Chondrocyte (in vitro differentiated cells): ENCODE results near the gene PTPRN2. TPM values are rescaled to one million over a fixed set of nuclear protein-coding genes. Genes with fewer than 3 reads are reported as not detected.

Experiments used
- DNase-seq: peaks from one replicate; pipeline ENCODE4 v3.0.0; 2021; ENCODE audit warnings: mixed read lengths, low spot score
- H3K27ac Mint-ChIP-seq: one replicate; pipeline ENCODE4 v1.8.0; 2021; ENCODE audit warnings: mild to moderate bottlenecking, moderate library complexity, mixed read lengths; ENCODE audit not compliant: unreplicated experiment
- H3K27me3 Mint-ChIP-seq: 2 replicates; pipeline ENCODE4 v1.8.0; 2021; ENCODE audit warnings: low read depth, mixed read lengths
- H3K36me3 Mint-ChIP-seq: 2 replicates; pipeline ENCODE4 v1.8.0; 2021; ENCODE audit warnings: low read depth, mixed read lengths
- H3K4me1 Mint-ChIP-seq: 2 replicates; pipeline ENCODE4 v1.8.0; 2021; ENCODE audit warnings: low read depth, mild to moderate bottlenecking, mixed read lengths
- H3K4me3 Mint-ChIP-seq: one replicate; pipeline ENCODE4 v1.8.0; 2021; ENCODE audit warnings: mild to moderate bottlenecking, moderate library complexity, mixed read lengths; ENCODE audit not compliant: unreplicated experiment
- H3K9me3 Mint-ChIP-seq: 2 replicates; pipeline ENCODE4 v1.8.0; 2021; ENCODE audit warnings: low read depth, mixed read lengths
- total RNA-seq: library from RNA; stranded (reverse); gene quantifications from 3 replicates; pipeline ENCODE4 v1.2.1, GENCODE V29; 2021
- TF ChIP-seq, protein P1 (sequence below): fragments of 200-600 bp; sonication (generic); IDR thresholded peaks from 2 replicates; pipeline ENCODE4 v1.5.0; 2021; ENCODE audit warnings: antibody characterized with exemption, mild to moderate bottlenecking, moderate library complexity

Gene PTPRN2
- total RNA-seq, 1 donor from 2014 or later = 0.30 TPM

- DNase-seq = no peak
- TF ChIP-seq, protein P1, sequence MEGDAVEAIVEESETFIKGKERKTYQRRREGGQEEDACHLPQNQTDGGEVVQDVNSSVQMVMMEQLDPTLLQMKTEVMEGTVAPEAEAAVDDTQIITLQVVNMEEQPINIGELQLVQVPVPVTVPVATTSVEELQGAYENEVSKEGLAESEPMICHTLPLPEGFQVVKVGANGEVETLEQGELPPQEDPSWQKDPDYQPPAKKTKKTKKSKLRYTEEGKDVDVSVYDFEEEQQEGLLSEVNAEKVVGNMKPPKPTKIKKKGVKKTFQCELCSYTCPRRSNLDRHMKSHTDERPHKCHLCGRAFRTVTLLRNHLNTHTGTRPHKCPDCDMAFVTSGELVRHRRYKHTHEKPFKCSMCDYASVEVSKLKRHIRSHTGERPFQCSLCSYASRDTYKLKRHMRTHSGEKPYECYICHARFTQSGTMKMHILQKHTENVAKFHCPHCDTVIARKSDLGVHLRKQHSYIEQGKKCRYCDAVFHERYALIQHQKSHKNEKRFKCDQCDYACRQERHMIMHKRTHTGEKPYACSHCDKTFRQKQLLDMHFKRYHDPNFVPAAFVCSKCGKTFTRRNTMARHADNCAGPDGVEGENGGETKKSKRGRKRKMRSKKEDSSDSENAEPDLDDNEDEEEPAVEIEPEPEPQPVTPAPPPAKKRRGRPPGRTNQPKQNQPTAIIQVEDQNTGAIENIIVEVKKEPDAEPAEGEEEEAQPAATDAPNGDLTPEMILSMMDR = no peak
- Mint-ChIP-seq H3K9me3 (no peaks in the 10 kb centered on the region), H3K4me3 (no peak overlapping the region), H3K36me3 (no peaks in the 10 kb centered on the region), H3K27ac (no peak overlapping the region), H3K27me3 (peaks cover 5% of the 10 kb centered on the region), H3K4me1 (no peaks in the 10 kb centered on the region)
Measured at GRCh38 chr7:157991761-157992160, 595.9 kb downstream of the PTPRN2 start.

- Mint-ChIP-seq H3K4me3 (no peak overlapping the region), H3K9me3 (no peaks in the 10 kb centered on the region), H3K4me1 (no peaks in the 10 kb centered on the region), H3K36me3 (no peaks in the 10 kb centered on the region), H3K27ac (no peak overlapping the region), H3K27me3 (peaks cover 5% of the 10 kb centered on the region)
- TF ChIP-seq, protein P1 = no peak
- DNase-seq = no peak
Measured at GRCh38 chr7:157991351-157991750, 596.3 kb downstream of the PTPRN2 start.

DNA sequence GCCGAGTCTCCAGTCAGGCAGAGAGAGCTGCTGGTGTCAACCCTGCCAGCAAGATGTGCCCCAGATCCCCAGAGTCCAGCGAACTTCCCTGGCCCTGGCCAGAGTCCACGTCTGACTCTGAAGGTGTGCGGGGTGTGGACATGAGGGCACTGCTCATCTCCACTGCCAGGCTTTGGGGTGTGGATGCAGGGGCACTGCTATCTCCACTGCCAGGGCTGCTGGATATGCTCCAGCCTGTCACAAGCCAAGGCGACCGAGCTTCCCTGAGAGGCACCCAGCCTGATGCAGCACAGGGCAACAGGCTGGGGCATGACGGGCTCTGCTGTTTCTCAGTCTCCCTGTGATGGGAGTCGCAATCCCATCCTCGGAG lies 596.8 kb downstream of the PTPRN2 start:
- TF ChIP-seq, protein P1 = no peak
- Mint-ChIP-seq H3K4me1 (no peaks in the 10 kb centered on the region), H3K36me3 (no peaks in the 10 kb centered on the region), H3K9me3 (no peaks in the 10 kb centered on the region), H3K4me3 (no peak overlapping the region), H3K27ac (no peak overlapping the region), H3K27me3 (peaks cover 5% of the 10 kb centered on the region)
- no peak for DNase-seq

GRCh38 chr7:157990226-157990880 lies 597.3 kb downstream of the PTPRN2 start:
- Mint-ChIP-seq H3K27me3 (peaks cover 5% of the 10 kb centered on the region), H3K36me3 (no peaks in the 10 kb centered on the region), H3K4me1 (no peaks in the 10 kb centered on the region), H3K27ac (no peak overlapping the region), H3K4me3 (no peak overlapping the region), H3K9me3 (no peaks in the 10 kb centered on the region)
- TF ChIP-seq, protein P1 = no peak
- no peak for DNase-seq

DNA sequence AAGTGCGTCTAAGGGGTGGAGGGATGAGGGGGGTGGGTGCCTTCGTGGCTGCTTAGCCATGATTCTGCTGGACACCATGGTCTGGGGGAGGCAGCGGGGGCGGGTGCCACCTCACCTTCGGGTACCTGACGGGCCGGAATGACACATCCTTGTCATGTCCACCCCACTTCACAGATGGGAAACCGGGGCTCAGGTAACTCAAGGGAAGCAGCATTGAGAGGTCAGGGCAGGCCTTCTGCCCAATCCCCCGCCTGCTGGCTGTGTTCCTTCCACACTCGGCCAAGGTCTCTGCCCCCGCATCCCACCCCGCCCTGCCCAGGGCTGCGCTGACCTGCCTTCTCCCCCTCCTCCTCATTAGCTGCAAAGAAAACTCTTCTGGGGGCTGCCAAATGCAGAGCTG lies 598.0 kb downstream of the PTPRN2 start:
- TF ChIP-seq, protein P1 = no peak
- Mint-ChIP-seq H3K27ac (no peak overlapping the region), H3K4me3 (no peak overlapping the region), H3K9me3 (no peaks in the 10 kb centered on the region), H3K4me1 (no peaks in the 10 kb centered on the region), H3K27me3 (peaks cover 5% of the 10 kb centered on the region), H3K36me3 (no peaks in the 10 kb centered on the region)
- no peak for DNase-seq
